GM21423 (cell line): ENCODE results near the gene DYNC2H1.

Experiments
- ATAC-seq: cut with Tn5 transposase; IDR thresholded peaks from one replicate; pipeline ENCODE4 v1.9.1; 2021; ENCODE audit warnings: mild to moderate bottlenecking, moderate library complexity; ENCODE audit not compliant: unreplicated experiment

The DYNC2H1 gene

DNA sequence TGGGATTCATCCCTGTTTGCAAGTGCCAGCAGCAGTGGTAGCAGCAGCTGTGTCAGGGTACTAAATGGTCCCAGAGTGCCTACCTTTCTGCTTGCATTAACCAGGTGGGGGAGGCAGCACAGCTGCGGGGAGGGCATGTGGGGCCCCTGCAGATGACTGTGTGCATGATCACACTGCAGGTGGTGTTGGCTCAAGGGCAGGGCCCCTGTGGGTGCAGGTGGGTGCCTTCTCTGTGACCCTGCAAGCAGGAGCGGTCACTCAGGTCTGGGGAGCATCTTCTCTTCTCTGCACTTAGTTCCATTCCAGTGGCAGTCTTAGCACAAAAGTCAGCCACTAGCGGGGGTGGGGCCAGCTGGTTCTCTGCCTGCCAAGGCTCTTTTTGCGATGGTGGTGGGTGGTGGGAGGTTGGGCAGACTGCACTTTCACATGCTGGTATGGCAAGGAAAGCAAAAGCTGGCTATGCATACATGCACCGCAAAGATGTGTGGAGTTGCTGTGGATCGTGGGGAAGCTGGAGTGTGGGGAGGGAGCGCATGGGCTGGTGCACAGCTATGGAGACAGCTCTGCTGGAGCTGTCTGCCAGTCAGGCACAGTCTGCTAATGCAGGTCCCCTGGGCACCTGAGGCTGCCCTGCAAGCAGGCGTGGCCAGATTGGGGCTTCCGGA, 157.1 kb downstream of the DYNC2H1 start:
- no peak for ATAC-seq

DNA sequence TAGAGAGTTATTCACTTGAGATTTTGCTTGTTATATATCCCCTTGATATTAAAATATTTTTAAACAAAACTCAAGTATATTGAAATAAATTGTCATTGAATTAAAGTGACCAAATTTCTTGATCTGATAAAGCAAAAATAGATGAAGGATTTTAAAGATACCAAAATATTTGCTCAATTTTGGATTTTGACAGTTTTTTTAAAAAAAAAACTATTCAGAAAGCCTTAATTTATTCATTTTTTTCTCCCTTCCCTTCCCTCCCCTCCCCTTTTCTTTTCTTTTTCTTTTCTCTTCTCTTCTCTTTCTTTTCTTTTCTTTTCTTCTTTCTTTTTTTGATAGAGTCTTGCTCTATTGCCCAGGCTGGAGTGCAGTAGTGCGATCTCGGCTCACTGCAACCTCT, 163.7 kb downstream of the DYNC2H1 start:
- ATAC-seq, result no peak

DNA sequence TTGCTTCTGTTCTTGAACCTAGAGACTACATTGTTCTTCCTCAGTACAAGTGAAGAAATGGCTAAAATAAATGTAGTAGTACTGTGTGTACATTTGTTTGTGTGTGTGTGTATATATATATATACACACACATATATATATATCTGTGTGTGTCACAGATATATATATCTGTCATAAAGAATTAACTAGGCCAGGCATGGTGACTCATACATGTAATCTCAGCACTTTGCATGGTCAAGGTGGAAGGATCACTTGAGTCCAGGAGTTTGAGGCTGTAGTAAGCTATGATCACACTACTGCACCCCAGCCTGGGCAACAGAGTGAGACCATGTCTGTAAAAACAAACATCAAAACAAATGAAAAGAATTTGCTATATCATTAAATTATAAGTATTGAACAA, 164.8 kb downstream of the DYNC2H1 start:
- ATAC-seq, result no peak

DNA sequence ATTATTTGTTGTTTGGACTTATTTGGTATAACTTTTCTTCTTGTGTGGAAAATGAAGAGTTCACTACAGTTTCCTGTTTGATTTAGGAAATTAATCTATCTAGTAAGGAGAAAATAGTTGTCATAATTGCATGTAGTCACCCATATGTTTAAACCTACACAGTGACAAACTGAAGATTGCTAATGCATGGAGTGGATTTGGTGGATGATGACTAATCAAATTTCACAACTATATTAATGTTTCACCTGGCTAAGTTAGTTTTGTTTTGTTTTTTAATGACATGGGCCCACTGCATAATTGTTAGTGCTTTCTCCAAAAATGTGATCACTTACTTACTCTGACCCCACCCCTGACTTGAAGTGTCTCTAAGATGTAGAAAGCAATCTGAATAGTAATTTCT, 170.6 kb downstream of the DYNC2H1 start:
- ATAC-seq, result no peak

DNA sequence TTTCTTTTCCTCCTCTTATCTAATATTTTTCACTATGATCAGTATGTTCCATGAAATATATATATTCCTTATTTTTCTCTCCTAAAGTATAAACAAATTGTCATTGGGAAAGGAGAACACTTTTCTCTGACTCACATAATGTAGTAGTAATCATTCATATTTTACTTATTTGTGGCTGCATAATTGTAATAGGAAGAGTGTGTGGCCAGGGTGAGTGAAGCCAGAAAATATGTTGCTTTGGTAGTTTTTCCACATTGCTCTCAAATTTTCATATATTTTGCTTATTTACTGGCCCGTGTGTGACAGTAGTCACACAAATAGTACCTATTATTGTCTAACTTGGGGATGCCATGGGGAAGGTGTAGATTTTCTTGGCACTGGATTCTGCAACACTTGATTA, 172.1 kb downstream of the DYNC2H1 start:
- ATAC-seq, result no peak

DNA sequence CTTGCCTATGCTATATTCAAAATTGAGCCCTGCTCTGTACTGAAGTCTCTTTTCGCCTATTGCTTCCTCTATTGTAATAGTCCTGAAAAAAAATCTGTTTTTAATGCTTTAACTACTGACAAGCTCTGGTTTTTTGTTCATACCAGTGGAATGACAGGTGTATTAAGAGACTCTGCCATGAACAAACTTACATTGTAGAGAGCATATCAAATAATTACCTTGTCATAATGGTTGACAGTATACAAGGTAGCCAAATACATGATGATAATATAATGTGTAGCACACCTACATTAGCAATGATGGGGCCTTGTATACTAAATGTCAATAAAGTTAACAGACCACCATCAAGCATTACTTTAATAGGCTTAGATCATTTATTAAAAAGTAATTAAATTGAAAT, 175.0 kb downstream of the DYNC2H1 start:
- ATAC-seq, result no peak

DNA sequence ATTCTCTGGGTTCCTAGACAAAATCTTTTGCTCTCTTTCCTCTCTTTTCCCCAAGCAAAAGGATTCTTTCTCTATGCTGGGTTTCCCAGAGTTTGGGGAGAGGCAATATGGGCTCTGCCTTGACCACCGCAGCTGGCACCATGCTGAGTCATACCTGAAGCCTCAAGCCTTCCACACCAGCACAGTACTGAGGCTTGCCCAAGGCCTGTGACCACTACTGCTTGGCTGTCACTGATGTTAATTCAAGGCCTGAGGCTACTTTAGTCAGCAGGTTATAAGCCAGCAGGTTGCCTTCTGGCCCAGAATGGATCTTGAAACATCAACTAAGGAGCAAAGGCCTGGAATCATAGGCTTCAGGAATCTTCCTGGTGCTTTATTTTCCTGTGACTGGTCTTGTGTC, 185.3 kb downstream of the DYNC2H1 start:
- ATAC-seq, result no peak

DNA sequence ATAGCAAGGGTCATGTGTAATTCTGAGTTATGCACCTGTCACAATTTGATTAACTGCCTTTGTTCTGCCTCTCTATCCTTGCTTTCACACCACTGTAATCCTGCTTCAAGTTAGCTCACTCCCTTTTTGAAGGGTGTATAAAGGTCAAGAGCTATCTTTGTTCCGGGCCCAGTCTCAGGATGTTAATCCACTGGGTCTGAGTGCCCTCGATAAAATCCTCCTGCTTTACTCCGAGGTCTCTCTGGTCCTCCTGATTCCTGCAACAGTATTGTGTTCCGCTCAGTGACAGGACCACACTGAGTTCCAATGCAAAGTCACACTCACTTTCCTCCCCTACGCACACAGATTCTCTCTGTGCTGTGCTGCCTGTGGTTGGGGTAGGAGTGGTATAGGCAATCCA, 186.5 kb downstream of the DYNC2H1 start:
- ATAC-seq, result no peak

DNA sequence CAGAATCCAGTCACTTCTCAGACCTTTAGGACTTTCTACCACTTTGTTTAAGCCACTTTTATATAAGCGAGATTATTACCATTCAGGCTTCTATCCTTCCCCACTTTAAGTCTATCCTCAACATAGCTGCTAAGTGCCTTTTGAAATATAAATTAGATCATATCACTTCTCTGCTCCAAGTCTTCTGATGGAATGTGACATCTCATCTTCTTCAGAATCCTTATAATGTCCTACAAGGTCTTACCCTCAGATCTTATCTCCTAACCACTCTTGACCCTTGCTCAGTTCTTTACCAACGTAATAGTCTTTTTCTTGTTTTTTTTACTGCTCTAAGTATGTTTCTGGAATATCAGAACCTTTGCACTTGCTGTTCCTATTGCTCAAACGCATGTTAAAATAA, 188.7 kb downstream of the DYNC2H1 start:
- no peak for ATAC-seq

DNA sequence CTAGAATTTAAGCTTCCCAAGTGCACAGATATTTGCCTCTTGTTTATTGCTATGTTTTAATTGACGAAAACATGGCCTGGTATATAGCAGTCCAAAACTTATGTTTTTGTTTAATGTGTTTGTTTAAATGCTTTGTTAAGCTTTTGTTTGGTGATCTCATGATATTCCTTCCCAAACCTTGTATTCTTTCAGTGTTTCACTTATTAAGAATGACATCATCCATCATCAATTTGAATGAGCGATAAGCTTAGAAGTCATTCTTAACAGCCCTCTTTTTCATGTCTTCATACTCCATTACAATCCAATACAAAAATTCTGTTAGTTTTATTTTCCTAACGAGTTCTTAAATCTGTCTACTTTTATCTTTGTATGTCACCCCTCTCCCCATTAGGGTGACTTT, 206.0 kb downstream of the DYNC2H1 start:
- no peak for ATAC-seq

DNA sequence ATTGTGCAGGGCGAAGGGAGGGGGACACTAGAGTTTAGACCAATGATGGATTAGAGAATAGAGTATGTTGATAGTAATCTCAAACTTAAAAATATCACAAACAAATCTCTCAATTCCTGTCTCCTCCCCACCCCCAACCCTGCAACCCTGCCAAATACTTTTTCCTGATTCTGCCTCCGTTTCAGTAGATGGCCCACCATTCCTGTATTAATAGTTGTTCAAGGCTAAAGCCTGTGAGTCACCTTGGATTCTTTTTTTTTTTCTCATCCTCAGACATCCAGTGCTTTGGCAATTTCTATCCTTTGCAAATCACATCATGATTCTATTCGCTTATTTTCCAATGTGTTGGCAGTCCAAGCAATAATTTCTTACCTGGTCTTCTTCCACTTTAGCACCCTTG, 207.9 kb downstream of the DYNC2H1 start:
- ATAC-seq, result no peak

DNA sequence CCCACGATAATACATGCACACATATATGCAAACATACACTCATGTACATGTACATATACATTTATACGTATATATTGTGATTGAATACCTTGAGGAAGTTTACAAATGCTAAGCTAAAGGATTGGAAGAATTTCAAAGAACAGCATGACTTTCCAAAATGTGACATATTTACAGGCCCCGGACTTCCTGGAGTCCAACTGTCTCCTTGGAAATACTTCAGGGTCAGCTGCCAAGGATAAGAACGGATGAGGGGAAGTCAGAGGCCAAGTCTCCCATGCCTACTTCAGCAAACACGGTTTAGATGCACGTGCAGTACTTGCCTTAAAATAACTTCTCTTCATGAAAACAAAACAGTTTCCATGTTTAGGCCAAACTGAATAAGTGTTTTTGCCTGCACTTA, 213.6 kb downstream of the DYNC2H1 start:
- no peak for ATAC-seq

DNA sequence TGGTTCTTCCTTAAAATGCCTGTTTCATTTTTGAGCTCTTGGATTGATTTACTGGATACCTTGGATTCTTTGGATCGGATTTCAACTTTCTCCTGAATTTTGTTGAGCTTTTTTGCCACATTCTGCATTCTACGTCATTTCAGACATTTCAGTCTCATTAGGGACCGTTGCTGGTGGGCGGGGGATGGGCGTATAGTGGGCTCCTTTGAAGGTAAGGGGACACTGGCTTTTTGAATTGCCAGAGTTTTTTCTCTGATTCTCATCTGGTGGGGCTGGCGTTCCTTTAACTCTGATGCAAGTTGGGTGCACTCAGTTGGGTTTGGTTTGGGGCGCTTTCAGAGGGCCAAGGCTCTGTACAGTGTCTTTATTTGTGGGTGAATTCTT, 216.5 kb downstream of the DYNC2H1 start:
- ATAC-seq, result no peak

DNA sequence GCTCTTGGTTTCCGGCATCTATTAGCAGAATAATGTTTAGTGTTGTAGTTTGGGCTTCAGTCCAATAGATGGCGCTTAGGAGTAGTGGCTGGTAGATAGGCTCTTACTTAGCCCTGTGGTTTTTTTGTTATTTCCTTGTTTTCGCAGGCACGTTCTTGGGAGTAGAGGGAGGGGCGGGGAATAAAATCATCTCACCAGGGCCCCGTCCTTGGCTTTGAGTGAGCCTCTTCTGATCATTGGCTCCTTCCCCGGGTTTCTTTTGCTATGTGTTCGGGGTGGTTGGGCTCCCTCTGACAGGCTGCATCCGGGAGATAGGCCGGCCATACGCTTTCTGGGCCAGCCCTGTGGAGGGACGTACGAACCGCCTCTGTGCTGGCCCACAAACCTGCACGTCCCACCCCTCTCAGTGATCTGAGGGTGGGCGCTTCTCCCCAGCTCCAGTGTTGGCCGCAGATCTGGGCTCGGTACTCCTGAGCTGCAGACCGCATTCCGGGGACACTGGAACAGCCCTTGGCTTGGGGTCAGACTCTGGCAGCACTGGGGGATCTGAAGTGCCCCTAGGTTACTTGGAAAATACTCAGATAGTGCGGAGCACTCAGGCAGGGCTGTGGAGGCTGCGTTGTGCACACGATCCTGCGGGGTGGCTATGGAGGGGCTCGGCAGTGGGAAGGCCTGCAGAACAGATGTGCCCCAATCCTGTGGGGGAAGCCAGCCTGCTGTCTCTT, 217.0 kb downstream of the DYNC2H1 start:
- peak; percentile 91 for ATAC-seq

DNA sequence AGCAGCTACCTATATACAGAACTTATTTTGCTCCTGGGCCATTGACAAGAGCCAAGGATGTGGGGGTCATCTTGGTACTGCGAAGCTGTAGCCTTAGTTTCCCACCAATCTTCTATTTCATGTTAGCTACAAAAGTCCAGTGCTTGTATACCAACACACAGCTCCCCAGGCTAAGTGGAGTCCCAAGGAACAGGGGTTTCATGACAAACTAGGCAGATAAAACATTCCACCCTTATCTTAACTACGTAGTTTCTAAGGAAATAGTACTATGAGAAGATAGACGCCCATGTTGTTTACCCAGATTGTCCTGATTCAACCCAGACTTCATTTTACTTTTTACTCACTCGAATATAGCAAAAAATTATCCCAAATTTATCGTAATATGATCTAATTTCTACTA, 218.5 kb downstream of the DYNC2H1 start:
- ATAC-seq, result no peak

DNA sequence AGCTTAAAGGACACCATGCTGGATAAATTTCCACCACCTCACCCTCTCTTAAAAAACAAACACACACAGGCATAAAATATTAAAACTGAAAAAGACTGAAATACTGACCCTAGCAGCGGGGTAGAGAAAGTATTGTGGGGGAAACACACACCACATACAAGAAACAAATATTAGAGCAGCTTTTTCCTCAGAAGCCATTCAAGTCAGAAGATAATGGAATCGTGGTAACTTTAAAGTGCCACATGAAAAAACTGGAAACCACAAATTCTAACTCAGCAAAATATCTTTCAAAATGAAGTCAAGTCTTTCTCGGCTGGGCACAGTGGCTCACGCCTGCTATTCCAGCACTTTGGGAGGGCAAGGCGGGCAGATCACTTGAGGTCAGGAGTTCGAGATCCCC, 223.2 kb downstream of the DYNC2H1 start:
- no peak for ATAC-seq

DNA sequence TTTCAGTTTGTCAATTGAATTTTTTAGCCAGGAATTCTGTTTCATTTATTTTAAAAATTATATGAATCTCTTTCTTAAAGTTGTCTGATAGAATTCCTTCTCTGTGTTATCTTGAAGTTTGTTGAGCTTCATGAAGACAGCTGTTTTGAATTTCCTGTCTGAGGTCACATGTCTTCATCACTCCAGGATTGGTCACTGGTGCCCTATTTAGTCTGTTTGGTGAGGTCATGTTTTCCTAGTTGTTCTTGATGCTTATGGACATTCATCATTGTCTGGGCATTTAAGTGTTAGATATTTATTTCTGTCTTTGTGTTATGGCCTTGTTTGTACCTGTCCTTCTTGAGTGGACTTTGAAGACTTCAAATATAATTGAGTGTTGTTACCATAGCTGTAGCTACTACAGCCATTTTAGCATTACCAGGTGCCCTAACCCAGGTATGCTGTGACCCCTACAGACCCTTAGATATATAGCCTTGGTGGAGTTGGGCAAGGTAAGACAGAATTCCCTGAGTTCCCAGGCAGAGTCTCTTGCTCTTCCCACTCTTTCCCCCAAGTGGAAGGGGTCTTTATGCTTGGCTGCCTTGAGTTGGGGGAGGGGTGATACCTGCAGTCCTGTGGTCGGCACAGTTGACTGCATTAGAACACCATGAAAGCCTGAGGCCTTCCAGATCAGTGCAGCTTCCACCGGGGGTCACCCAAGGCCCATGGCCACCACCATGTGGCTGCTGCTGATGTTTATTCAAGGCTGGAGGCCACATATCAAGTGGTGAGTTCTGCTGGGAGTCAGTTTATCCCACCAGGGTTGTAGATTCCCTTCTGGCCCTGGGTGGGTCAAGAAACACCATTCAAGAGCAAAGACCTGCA, 229.6 kb downstream of the DYNC2H1 start:
- ATAC-seq, result no peak

DNA sequence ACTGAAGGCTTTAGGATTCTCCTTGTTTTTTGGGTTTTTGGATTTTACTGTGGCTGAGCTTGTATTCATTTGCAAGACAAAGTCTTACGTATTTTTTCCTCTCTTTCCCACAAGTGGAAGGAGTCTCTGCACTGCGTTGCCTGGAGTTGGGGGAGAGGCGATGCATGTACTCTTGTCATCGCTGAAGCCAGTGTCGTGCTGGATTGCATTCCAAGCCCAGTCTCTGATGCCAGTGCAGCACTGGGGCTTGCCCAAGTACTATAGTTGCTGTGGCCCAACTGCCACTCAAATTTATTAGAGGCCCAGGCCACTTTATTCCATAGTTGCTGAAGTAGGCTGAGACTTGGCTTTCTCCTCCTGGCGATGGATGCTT, 230.2 kb downstream of the DYNC2H1 start:
- ATAC-seq, result no peak

DNA sequence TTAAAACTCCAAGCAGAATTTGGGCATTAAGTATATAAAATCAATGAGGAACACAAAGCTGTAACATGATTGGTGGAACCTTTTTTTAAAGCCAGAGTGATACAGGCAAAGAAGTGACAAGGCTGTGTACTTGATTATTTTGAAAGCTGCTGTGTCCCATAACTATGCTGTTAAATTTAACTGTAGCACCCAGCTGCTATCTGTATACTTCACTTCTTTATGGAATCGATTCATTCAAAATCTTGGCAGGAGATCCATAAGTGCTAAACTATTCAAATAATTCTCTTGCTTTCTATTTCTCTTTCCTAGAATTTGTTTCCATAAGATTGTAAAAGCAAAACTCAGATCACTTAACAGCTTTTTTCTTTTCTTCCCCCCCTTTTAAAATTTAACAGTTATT, 231.7 kb downstream of the DYNC2H1 start:
- ATAC-seq, result no peak

DNA sequence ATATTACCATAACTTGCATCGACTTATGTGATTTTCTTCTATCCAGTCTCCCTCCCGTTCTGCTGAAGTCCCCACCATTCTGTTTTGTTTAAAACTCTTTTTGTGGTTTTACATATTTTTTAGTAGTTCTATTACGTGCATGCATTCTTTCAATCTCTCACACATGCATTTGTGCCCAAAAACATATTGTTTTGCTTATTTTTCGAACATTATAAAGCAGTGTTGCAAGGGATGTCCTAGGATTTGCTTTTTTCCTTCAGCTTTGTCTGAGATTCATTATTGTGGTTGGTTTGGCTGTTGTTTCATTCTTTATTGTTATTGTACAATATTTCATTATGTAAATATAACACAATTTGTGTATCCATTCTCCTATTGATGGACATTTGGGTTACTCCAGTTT, 235.7 kb downstream of the DYNC2H1 start:
- no peak for ATAC-seq

DNA sequence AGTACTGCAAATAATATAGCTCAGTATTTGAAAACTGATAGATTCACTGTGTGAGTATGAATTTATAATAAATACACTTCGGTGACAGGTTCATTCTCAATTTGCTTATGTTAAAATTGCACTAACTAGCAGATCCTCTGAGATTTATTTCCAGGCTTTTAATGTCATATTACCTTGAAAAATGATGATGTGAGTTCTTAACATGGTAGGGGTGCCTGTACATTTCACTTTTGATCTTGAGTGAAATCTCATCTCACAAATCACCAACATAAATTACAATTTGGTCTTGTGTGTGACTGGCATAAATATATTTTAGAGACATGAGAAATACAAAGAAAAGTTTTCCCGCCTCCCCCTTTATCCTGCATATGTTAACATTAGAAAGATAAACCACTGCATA, 240.4 kb downstream of the DYNC2H1 start:
- no peak for ATAC-seq

DNA sequence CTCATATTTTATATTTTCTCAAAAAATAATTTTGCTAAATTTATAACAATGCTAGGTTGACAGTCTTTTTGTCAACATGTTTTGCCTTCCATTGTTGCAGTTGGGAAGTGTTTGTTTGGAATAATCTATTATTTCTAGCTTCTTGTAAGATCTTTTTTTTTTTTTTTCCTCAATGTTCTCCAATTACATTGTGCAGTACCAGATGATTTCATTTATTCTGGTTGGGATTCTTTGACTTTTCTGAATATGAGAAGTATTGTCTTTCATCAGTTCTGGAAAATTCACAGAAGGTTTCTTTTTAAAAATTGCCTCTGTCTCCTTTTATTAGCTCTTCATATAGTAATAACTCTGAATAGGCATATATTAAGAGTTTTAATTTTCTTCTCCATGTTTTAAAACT, 245.4 kb downstream of the DYNC2H1 start:
- ATAC-seq, result no peak
